A673 (cell line): ENCODE results near the gene U2AF1L4.

Source experiments
- EZH2 ChIP-seq: fragments of 200-600 bp; sonication (generic); IDR thresholded peaks from 2 replicates; pipeline ENCODE4 v1.6.1; 2017; ENCODE audit warnings: borderline replicate concordance, low read depth, mild to moderate bottlenecking, mixed read lengths, antibody characterized with exemption, low read length; ENCODE audit not compliant: poor library complexity, severe bottlenecking
- TF ChIP-seq, protein P1 (sequence below): fragments of 300-800, 200-600 bp; sonication (generic); conservative IDR thresholded peaks from 2 replicates; pipeline ENCODE4 v1.5.1; 2017; ENCODE audit warnings: low read depth, mild to moderate bottlenecking, antibody characterized with exemption, low read length, moderate library complexity, mixed read lengths

DNA sequence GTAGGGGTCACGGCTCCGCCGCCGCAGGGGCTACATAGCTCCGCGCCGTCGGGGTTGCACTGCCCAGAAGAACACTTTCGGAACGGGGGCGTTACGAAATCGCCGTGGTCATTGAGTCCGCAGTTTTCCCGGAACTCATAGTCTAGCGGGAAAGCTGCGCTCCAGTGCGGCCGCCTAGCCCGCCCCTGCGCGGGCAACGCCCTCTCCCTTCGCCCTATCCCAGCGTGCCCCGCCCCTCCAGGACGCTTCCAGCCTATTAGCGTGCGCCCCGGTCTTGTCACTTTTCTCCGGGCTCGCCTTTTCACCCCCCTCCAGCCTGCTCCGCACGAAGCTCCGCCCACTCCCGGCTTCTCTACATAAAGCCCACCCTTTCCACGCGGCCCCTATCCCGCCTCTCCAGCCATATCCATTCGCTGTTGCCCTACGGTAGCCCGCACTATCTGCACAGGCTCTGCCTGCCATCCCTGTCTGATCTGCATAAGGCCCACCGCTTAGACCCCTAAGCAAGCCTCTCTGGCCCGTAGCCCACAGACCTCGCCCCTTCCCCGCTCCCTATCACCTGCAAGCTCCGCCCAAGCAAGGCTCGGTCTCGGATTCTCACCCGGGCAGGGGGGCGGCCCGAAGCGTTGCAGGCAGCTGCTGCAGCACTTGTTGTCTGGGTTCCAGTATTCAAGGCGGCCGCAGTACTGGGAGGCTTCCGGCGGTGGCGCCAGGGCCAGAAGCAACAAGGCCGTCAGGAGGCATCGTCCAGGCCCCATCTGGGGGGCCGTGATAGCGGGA, 4.6 kb downstream of the U2AF1L4 start:
- TF ChIP-seq, protein P1, sequence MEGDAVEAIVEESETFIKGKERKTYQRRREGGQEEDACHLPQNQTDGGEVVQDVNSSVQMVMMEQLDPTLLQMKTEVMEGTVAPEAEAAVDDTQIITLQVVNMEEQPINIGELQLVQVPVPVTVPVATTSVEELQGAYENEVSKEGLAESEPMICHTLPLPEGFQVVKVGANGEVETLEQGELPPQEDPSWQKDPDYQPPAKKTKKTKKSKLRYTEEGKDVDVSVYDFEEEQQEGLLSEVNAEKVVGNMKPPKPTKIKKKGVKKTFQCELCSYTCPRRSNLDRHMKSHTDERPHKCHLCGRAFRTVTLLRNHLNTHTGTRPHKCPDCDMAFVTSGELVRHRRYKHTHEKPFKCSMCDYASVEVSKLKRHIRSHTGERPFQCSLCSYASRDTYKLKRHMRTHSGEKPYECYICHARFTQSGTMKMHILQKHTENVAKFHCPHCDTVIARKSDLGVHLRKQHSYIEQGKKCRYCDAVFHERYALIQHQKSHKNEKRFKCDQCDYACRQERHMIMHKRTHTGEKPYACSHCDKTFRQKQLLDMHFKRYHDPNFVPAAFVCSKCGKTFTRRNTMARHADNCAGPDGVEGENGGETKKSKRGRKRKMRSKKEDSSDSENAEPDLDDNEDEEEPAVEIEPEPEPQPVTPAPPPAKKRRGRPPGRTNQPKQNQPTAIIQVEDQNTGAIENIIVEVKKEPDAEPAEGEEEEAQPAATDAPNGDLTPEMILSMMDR = peak; percentile 38; the same call in 1 of the 2 replicates
- TF ChIP-seq EZH2 = no peak
